ENCODE results near the gene PLXNA2. TPM values are rescaled to one million over a fixed set of nuclear protein-coding genes. Genes with fewer than 3 reads are reported as not detected.

PLXNA2 gene
- total RNA-seq, 1 donor from 2014 or later, result 0.82 TPM

GRCh38 chr1:208182880-208183645 lies 61.1 kb downstream of the PLXNA2 start:
- Mint-ChIP-seq H3K4me1 (peaks cover 9% of the 10 kb centered on the region), H3K9me3 (no peaks in the 10 kb centered on the region), H3K4me3 (no peak overlapping the region), H3K36me3 (ENCODE audit: low read depth) (no peaks in the 10 kb centered on the region), H3K27me3 (peaks cover 7% of the 10 kb centered on the region), H3K27ac (no peak overlapping the region)
- DNase-seq, result no peak
- TF ChIP-seq, protein P1, sequence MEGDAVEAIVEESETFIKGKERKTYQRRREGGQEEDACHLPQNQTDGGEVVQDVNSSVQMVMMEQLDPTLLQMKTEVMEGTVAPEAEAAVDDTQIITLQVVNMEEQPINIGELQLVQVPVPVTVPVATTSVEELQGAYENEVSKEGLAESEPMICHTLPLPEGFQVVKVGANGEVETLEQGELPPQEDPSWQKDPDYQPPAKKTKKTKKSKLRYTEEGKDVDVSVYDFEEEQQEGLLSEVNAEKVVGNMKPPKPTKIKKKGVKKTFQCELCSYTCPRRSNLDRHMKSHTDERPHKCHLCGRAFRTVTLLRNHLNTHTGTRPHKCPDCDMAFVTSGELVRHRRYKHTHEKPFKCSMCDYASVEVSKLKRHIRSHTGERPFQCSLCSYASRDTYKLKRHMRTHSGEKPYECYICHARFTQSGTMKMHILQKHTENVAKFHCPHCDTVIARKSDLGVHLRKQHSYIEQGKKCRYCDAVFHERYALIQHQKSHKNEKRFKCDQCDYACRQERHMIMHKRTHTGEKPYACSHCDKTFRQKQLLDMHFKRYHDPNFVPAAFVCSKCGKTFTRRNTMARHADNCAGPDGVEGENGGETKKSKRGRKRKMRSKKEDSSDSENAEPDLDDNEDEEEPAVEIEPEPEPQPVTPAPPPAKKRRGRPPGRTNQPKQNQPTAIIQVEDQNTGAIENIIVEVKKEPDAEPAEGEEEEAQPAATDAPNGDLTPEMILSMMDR (IDR thresholded peaks at IDR 0.05), result no peak
- ChIA-PET POLR2A (no interaction called here), CTCF (no interaction called here)
- intact Hi-C loops (cut with micrococcal nuclease), result no loop called here
- ATAC-seq (ENCODE audit: low read depth), result no peak

- POLR2A ChIA-PET, result no interaction called here
- H3K4me3 Mint-ChIP-seq, result no peak overlapping the region
- H3K9me3 Mint-ChIP-seq, result no peaks in the 10 kb centered on the region
- CTCF ChIA-PET, result interaction anchor here (1.0 kb wide), 1 partner anchor 49 kb away, joined by 4 read pairs; no protein-coding TSS in a partner anchor
- no peak for DNase-seq
- no peak overlapping the region for H3K27ac Mint-ChIP-seq
- TF ChIP-seq, protein P1 (IDR thresholded peaks at IDR 0.05), result no peak
- intact Hi-C loops (cut with micrococcal nuclease), result no loop called here
- no peaks in the 10 kb centered on the region for H3K4me1 Mint-ChIP-seq
- no peak for ATAC-seq (ENCODE audit: low read depth)
- no peaks in the 10 kb centered on the region for H3K36me3 Mint-ChIP-seq (ENCODE audit: low read depth)
- H3K27me3 Mint-ChIP-seq, result peaks cover 8% of the 10 kb centered on the region
Measured at GRCh38 chr1:208181364-208181763, 62.8 kb downstream of the PLXNA2 start.

DNA sequence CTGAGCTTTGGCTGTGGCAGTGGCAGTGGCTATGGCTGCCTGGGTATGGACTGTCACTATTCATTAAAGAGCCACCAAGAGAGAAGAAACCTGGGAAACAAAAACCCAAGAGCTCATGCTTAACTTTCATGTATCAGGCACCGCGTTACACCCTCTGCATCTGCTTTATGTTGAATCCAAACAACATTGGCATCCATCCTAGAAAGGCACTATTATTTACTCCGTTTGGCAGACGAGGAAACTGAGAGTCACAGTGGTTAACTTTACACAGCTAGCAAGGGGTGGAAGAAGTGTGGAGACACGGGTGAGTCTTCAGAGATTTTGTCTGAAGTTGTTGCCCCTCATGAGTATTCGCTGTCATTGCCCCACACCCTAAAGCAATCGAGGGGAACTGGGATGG lies 63.8 kb downstream of the PLXNA2 start:
- Mint-ChIP-seq H3K36me3 (ENCODE audit: low read depth) (no peaks in the 10 kb centered on the region), H3K9me3 (no peaks in the 10 kb centered on the region), H3K27me3 (peaks cover 6% of the 10 kb centered on the region), H3K27ac (no peak overlapping the region), H3K4me1 (no peaks in the 10 kb centered on the region), H3K4me3 (no peak overlapping the region)
- CTCF ChIA-PET, result no interaction called here
- POLR2A ChIA-PET, result no interaction called here
- DNase-seq (no peak), ATAC-seq (ENCODE audit: low read depth) (no peak)
- intact Hi-C loops (cut with micrococcal nuclease), result no loop called here
- TF ChIP-seq, protein P1 (IDR thresholded peaks at IDR 0.05), result no peak

DNA sequence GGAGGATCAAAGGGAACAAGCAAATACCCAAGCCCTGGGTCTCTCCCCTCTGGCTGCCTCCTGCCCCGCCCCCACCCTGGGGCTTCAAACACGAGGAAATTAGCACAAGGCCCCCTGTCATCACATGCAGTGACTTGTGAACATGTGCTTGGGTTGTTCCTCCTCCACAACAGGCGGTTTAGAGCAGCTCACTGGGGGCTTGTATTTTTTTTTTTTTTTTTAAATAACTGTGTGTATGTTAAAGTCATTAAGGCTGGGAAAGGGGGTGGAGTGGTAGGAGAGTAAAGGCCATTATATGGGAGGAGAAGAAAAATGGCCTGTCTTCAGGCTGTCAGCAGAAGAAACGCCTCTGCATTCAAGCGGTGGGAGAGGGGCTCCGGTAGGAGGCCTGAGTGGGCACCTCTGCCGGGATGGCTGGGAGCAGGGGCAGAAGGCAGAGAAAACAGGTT lies 64.2 kb downstream of the PLXNA2 start:
- Mint-ChIP-seq H3K27ac (no peak overlapping the region), H3K27me3 (peaks cover 6% of the 10 kb centered on the region), H3K4me1 (no peaks in the 10 kb centered on the region), H3K4me3 (no peak overlapping the region), H3K9me3 (no peaks in the 10 kb centered on the region), H3K36me3 (ENCODE audit: low read depth) (no peaks in the 10 kb centered on the region)
- ATAC-seq (ENCODE audit: low read depth) (no peak), DNase-seq (no peak)
- ChIA-PET CTCF (no interaction called here), POLR2A (no interaction called here)
- intact Hi-C loops (cut with micrococcal nuclease), result no loop called here
- TF ChIP-seq, protein P1 (IDR thresholded peaks at IDR 0.05), result no peak

DNA sequence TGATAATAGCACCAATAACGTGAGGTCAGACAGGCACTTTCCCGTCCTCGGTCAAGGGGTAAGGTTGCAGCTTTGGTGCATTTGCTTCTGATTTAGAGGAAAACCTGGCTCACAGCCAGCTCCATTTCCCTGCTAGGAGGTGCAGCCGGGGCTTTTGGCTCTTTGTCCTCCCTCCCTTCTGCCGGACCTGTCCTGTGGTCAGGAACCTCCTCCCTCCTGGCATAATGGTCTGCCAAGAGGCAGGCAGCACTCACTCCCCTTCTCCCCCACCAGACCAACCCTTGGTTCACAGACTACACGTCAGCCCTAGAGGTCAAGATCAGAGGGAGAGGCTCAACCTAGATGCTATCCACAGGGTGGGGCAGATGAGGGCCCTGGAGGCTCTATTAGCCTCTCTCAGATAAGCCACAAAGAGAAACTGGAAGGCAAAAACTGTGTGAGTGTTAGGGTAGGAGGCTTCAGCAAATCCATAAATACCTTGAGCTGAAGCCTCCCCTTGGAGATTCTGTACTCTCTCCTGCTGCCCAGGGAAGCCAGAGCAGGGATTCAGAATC lies 64.8 kb downstream of the PLXNA2 start:
- ChIA-PET CTCF (no interaction called here), POLR2A (no interaction called here)
- DNase-seq (no peak), ATAC-seq (ENCODE audit: low read depth) (no peak)
- Mint-ChIP-seq H3K9me3 (no peaks in the 10 kb centered on the region), H3K27ac (no peak overlapping the region), H3K4me3 (no peak overlapping the region), H3K27me3 (peaks cover 6% of the 10 kb centered on the region), H3K4me1 (no peaks in the 10 kb centered on the region), H3K36me3 (ENCODE audit: low read depth) (no peaks in the 10 kb centered on the region)
- TF ChIP-seq, protein P1 (IDR thresholded peaks at IDR 0.05), result no peak
- intact Hi-C loops (cut with micrococcal nuclease), result no loop called here

Data from activated B cell treated with CpG ODN at 0.5 μM for 24 hours (primary cell).